ENCODE data around the gene MYORG.

MYORG gene

GRCh38 chr9:34328500-34328986 is 48.2 kb downstream of the MYORG start:
- H3K4me3 Mint-ChIP-seq, result peak overlapping the region; percentile 97

DNA sequence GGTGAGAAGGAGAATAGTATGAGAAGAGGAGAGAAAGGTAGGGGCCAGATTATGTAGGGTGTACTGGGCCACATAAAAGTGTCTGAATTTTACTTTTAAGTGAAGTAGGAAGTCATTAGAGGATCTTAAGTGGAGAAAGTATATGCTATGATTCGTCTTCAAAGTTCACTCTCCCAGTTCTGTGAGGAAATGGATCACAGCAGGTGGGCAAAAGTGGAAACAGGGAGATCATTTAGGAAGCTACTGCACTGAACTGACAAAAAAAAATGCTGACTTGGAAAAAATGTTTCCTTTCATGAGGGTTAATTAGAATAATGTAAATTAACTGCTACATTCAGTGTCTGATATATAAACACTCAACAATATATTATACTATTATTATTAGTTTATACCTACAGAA is 50.0 kb downstream of the MYORG start:
- no peak overlapping the region for H3K27ac Mint-ChIP-seq
- CTCF ChIA-PET, result no interaction called here
- H3K9me3 Mint-ChIP-seq, result no peaks in the 10 kb centered on the region
- no peak for DNase-seq
- H3K27me3 Mint-ChIP-seq, result no peaks in the 10 kb centered on the region
- peaks cover 1% of the 10 kb centered on the region for H3K36me3 Mint-ChIP-seq
- no peak overlapping the region for H3K4me3 Mint-ChIP-seq
- H3K4me1 Mint-ChIP-seq, result peaks cover 32% of the 10 kb centered on the region

More at GRCh38 chr9:34328500-34328986, 48.2 kb downstream of the MYORG start:
- Mint-ChIP-seq H3K27me3 (no peaks in the 10 kb centered on the region), H3K27ac (peak overlapping the region; percentile 97), H3K4me1 (peaks cover 43% of the 10 kb centered on the region), H3K9me3 (no peaks in the 10 kb centered on the region), H3K36me3 (peaks cover 3% of the 10 kb centered on the region)
- no peak for DNase-seq
- CTCF ChIA-PET, result interaction anchor here (1.0 to 1.3 kb wide), 3 partner anchors 10 to 51 kb away, joined by 3 to 6 read pairs (median 5); partner anchors contain the start of gene MYORG

DNA sequence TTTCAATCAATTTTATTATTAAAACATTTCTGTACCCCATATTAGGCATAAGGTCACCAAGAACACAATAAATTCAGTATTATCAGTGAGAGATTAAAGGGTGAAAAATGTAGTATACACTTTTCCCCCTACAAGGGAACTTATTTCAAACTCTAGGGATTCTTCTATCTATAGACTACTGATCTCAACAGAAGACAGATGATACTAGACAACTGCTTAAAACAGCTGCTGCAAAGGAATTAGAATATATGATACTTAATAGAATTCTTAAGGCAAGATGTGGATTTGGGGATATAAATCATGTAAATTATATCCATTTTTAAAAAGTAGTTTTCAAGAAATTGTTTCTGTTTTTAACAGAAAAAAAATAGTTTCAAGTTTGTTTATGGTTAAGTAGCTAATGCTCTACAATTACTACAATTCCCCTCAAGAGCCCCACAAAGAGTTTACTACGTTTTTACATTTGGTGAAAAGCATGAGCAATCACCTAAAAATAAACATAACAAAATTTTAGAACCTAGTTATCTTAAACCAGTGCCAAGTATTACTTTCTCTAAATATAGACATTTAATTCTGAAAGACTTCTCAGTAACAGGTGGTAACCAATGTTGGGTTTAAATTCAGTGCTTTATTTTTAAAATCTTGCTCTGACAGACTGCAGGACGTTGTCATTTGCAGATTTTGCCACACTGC is 53.7 kb downstream of the MYORG start:
- H3K4me1 Mint-ChIP-seq, result peaks cover 15% of the 10 kb centered on the region
- no peak for DNase-seq
- H3K27ac Mint-ChIP-seq, result no peak overlapping the region
- H3K36me3 Mint-ChIP-seq, result peaks cover 5% of the 10 kb centered on the region
- CTCF ChIA-PET, result no interaction called here
- H3K4me3 Mint-ChIP-seq, result no peak overlapping the region
- H3K9me3 Mint-ChIP-seq, result no peaks in the 10 kb centered on the region
- no peaks in the 10 kb centered on the region for H3K27me3 Mint-ChIP-seq

DNA sequence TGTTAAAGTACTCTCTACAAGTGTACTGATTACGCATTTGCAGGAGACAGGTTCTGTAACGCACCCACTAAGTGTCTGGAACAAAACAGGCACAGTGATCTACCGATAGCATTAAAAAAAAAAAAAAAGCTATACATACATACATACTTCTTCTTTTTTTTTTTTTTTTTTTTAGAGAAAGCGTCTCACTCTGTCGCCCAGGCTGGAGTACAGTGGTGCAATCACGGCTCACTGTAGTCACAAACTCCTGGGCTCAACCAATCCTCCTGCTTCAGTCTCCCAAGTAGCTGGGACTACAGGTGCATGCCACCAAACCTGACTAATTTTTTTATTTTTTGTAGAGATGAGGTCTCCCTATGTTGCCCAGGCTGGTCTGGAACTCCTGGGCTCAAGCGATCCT is 55.2 kb downstream of the MYORG start:
- Mint-ChIP-seq H3K4me1 (peaks cover 3% of the 10 kb centered on the region), H3K4me3 (no peak overlapping the region), H3K27ac (no peak overlapping the region), H3K36me3 (peaks cover 5% of the 10 kb centered on the region), H3K27me3 (no peaks in the 10 kb centered on the region), H3K9me3 (no peaks in the 10 kb centered on the region)
- no peak for DNase-seq
- CTCF ChIA-PET, result no interaction called here

DNA sequence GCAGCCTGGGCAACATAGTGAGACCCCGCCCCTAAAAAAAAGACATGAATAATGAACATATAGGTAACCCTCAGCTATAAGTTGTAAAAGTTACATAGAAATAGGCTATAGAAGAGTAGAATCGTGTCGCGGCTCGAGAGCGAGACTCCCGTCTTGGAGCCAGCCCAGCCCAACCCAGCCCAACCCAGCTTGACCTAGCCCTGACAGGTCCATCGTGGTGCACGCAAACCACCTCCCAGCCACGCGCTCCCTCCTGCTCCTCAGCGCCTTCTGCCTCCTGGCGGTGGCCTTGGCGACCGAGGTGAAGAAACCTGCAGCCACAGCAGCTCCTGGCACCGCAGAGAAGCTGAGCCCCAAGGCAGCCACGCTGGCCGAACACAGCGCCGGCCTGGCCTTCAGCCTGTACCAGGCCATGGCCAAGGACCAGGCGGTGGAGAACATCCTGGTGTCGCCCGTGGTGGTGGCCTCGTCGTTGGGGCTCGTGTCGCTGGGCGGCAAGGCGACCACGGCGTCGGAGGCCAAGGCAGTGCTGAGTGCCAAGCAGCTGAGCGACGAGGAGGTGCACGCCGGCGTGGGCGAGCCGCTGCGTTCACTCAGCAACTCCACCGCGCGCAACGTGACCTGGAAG is 58.4 kb downstream of the MYORG start:
- Mint-ChIP-seq H3K4me3 (no peak overlapping the region), H3K27me3 (no peaks in the 10 kb centered on the region), H3K36me3 (peaks cover 5% of the 10 kb centered on the region), H3K27ac (peak overlapping the region; percentile 28), H3K9me3 (no peaks in the 10 kb centered on the region), H3K4me1 (no peaks in the 10 kb centered on the region)
- no peak for DNase-seq
- CTCF ChIA-PET, result interaction anchor here (1.2 kb wide), 1 partner anchor 10 kb away, joined by 3 read pairs; no protein-coding TSS in a partner anchor

- DNase-seq, result no peak
- CTCF ChIA-PET, result interaction anchor here (1.2 kb wide), 1 partner anchor 10 kb away, joined by 3 read pairs; no protein-coding TSS in a partner anchor
- Mint-ChIP-seq H3K27me3 (no peaks in the 10 kb centered on the region), H3K4me1 (no peaks in the 10 kb centered on the region), H3K27ac (no peak overlapping the region), H3K4me3 (no peak overlapping the region), H3K36me3 (peaks cover 5% of the 10 kb centered on the region), H3K9me3 (no peaks in the 10 kb centered on the region)
Observed at GRCh38 chr9:34317436-34317835, 59.3 kb downstream of the MYORG start.
